WERI-Rb-1 (cell line): Measurements from ENCODE around the gene WDR6.

ENCODE experiments used
- DNase-seq: peaks from one replicate; pipeline ENCODE4 v3.0.0-alpha.2; 2020
- H3K27ac ChIP-seq: fragments of 250-450 bp; sonication (Bioruptor Pico); 2 replicates; pipeline ENCODE4 v1.5.1; 2020; ENCODE audit warnings: mild to moderate bottlenecking, moderate library complexity
- H3K27me3 ChIP-seq: fragments of 250-450 bp; sonication (Bioruptor Pico); 2 replicates; pipeline ENCODE4 v1.5.1; 2021; ENCODE audit warnings: mild to moderate bottlenecking, low read depth, moderate library complexity; ENCODE audit not compliant: insufficient read depth, severe bottlenecking
- H3K36me3 ChIP-seq: fragments of 250-450 bp; sonication (Bioruptor Pico); 2 replicates; pipeline ENCODE4 v1.5.1; 2020; ENCODE audit warnings: mild to moderate bottlenecking, moderate library complexity
- H3K4me3 ChIP-seq: 2 replicates; pipeline ENCODE4 v1.5.1; 2011; ENCODE audit warnings: low read depth, mild to moderate bottlenecking, control low read depth, low read length
- H3K9me3 ChIP-seq: fragments of 250-450 bp; sonication (Bioruptor Pico); 2 replicates; pipeline ENCODE4 v1.5.1; 2021; ENCODE audit warnings: mild to moderate bottlenecking, moderate library complexity; ENCODE audit not compliant: severe bottlenecking
- TF ChIP-seq, protein P1 (sequence below): IDR thresholded peaks from 2 replicates; pipeline ENCODE4 v1.5.1; 2011; ENCODE audit warnings: low read depth, mild to moderate bottlenecking, control low read depth, inconsistent platforms, low read length

Gene WDR6

DNA sequence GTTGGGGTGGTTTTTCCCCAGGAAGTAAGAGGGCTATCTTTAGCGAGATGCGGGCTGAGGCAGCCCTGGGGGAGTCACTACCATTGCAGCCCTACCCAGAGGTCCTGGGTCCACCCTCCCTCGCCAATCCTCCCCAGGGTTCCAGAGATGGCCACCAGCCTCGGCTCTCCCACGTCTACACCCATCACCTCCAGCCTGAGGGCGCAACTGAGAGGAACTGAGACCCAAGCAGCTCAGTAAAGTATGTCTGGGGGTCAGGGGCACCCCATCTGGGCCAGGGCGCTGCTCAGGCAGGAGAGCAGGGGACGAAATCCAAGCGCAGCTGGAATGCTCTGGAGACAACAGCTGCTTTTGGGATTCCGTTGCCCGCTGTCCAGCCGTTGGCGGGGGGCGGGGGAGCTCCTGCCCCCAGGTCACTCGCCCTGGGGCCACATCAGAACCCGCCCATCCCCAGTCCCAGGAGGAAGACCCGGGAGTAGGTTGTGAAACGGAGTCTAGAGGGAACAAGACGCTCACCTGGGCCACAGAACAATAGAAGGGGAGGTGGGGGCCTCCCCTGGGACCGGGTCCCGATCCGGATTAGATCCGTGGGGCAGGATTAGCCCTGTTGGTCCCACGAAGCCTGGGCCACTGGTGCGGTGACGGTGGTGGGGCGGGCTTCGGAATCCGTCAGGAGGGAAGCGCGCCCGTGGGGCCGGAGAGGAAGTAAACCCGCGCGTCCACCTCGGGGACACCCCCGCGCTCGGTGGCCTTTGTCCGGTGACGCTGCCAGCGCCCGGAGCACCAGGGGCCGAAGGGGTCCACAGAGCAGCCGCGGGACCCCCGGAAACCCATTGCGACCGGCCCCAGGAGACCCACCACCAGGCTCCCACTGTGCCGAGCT is 13.4 kb downstream of the WDR6 start:
- Histone ChIP-seq H3K27ac (peak overlapping the region; percentile 97), H3K4me3 (peak overlapping the region; percentile 75), H3K36me3 (peaks cover 35% of the 10 kb centered on the region), H3K27me3 (no peaks in the 10 kb centered on the region), H3K9me3 (no peaks in the 10 kb centered on the region)
- DNase-seq, result peak; percentile 60
- TF ChIP-seq, protein P1, sequence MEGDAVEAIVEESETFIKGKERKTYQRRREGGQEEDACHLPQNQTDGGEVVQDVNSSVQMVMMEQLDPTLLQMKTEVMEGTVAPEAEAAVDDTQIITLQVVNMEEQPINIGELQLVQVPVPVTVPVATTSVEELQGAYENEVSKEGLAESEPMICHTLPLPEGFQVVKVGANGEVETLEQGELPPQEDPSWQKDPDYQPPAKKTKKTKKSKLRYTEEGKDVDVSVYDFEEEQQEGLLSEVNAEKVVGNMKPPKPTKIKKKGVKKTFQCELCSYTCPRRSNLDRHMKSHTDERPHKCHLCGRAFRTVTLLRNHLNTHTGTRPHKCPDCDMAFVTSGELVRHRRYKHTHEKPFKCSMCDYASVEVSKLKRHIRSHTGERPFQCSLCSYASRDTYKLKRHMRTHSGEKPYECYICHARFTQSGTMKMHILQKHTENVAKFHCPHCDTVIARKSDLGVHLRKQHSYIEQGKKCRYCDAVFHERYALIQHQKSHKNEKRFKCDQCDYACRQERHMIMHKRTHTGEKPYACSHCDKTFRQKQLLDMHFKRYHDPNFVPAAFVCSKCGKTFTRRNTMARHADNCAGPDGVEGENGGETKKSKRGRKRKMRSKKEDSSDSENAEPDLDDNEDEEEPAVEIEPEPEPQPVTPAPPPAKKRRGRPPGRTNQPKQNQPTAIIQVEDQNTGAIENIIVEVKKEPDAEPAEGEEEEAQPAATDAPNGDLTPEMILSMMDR, result no peak

DNA sequence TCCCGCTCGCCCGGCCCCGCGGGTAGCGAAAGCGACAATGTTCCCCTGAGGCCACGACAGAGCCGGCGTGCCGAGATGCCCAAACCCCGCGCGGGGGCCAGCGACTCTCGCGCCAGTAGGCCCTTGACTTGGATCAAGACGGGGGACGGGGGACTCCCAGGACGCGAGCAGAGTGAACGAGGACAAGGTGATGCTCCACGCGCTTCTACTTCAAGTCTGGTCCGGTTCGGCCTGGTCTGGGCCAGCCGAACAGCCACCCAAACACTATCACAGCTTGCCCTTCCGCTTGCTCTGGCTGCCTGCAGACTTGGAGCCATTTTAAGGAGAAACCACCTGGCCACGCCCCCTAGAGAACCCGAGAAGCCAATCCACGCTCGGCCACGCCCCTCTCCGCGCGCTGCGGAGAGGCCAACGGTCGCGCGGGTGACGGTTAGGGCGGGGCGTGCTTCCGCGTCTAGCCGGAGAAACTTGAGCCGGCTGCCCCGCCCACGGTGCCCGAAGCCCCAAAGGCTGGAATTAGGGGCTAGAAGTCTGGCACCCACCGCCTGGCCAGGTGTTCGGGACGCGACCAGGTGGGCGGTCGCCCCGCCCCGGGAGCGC is 14.1 kb downstream of the WDR6 start:
- peaks cover 35% of the 10 kb centered on the region for H3K36me3 ChIP-seq
- DNase-seq, result peak; percentile 99
- H3K27ac ChIP-seq, result peak overlapping the region; percentile 97
- H3K9me3 ChIP-seq, result no peaks in the 10 kb centered on the region
- no peaks in the 10 kb centered on the region for H3K27me3 ChIP-seq
- peak overlapping the region; percentile 75 for H3K4me3 ChIP-seq
- TF ChIP-seq, protein P1, result no peak

DNA sequence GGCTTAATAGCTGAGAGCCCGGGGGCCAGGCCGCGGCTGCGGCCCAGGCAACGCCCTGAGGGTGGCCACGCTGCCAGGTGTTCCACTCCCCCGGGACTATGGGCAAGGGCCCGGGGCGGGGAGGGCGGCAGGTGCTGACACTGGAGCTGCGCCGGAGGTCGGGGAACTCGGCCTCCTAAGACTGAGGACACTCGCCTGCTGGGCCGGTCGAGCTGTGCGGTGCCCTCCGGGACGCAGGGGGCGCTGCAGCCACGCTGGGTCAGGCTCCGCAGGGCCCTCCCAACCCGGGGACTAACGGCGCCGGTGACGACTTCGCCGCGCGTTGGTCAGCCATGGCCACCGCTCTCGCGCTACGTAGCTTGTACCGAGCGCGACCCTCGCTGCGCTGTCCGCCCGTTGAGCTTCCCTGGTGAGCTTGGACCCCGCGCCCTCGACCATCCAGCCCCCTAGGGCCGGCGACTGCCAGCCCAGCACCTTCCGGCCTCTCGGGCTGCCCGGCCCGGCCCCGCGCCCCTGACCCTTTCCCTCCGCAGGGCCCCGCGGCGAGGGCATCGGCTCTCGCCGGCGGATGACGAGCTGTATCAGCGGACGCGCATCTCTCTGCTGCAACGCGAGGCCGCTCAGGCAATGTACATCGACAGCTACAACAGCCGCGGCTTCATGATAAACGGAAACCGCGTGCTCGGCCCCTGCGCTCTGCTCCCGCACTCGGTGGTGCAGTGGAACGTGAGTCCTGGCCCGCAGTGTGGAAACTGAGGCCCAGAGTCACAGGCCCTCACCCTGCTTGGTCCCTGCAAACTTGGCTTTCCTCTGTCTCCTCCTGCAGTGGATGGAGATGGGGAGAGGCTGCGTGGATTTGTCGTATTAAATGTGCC is 14.9 kb downstream of the WDR6 start, which contains the start of gene NDUFAF3:
NDUFAF3 (plus strand) TSS at position 309 of the 875 bp plus-strand sequence; CDS start at position 333, 24 bp downstream.
- TF ChIP-seq, protein P1, result peak; percentile 96
- peaks cover 40% of the 10 kb centered on the region for H3K36me3 ChIP-seq
- H3K4me3 ChIP-seq, result peak within 1 kb of the TSS; percentile 75
- peak; percentile 95 for DNase-seq
- peak within 1 kb of the TSS; percentile 97 for H3K27ac ChIP-seq
- H3K27me3 ChIP-seq, result no peaks in the 10 kb centered on the region
- H3K9me3 ChIP-seq, result no peaks in the 10 kb centered on the region

DNA sequence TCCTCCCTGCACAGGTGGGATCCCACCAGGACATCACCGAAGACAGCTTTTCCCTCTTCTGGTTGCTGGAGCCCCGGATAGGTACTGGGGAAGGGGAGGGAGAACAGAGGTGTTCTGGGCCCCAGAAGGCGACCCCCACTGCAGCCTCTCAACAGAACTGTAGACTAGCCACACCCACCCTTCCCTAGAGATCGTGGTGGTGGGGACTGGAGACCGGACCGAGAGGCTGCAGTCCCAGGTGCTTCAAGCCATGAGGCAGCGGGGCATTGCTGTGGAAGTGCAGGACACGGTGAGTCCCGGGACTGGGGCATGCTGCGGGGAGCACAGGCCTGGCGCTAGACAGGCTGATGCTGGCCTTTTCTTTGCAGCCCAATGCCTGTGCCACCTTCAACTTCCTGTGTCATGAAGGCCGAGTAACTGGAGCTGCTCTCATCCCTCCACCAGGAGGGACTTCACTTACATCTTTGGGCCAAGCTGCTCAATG is 15.5 kb downstream of the WDR6 start:
- Histone ChIP-seq H3K36me3 (peaks cover 47% of the 10 kb centered on the region), H3K4me3 (peak overlapping the region; percentile 75), H3K27me3 (no peaks in the 10 kb centered on the region), H3K27ac (peak overlapping the region; percentile 97), H3K9me3 (no peaks in the 10 kb centered on the region)
- TF ChIP-seq, protein P1, result no peak
- DNase-seq, result no peak

DNA sequence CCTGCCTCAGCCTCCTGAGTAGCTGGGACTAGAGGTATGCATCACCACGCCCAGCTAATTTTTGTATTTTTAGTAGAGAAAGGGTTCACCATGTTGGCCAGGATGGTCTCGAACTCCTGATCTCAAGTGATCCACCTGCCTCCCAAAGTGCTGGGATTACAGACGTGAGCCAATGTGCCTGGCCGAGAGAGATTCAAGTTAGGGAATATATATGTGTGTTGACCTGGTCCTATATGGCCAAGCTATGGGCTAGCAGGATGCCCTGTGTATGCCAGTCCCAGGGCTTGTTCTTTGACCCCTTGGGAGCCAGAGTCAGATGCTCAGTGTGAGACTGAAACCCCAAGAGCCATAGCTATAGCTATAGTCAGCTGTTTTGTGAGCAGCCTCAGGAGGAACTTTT is 16.6 kb downstream of the WDR6 start:
- no peak for DNase-seq
- Histone ChIP-seq H3K36me3 (peaks cover 56% of the 10 kb centered on the region), H3K27me3 (no peaks in the 10 kb centered on the region), H3K4me3 (no peak overlapping the region), H3K9me3 (no peaks in the 10 kb centered on the region), H3K27ac (no peak overlapping the region)
- TF ChIP-seq, protein P1, result no peak
